ENCODE data around the gene UGT1A9. TPM values are rescaled to one million over a fixed set of nuclear protein-coding genes. Genes with fewer than 3 reads are reported as not detected.

The UGT1A9 gene
- total RNA-seq, 1 experiment from 2014 or later: not detected

GRCh38 chr2:233764761-233765160 is 93.1 kb downstream of the UGT1A9 start:
- no peak overlapping the region for H3K9ac ChIP-seq (ENCODE audit: extremely low read depth, insufficient read length, low read length)
- no peak overlapping the region for H3T11ph ChIP-seq (ENCODE audit: low read length)
- H3K23ac ChIP-seq (ENCODE audit: insufficient read length, low read depth, low read length): no peak overlapping the region
- Mint-ChIP-seq H3K9me3 (peaks cover 0 to 3% of the 10 kb centered on the region in 2 experiments; a peak in 1 of 5 replicates), H3K27me3 (ENCODE audit: low read depth) (peaks cover 8% of the 10 kb centered on the region), H3K27ac (no peak overlapping the region), H3K4me3 (no peak overlapping the region), H3K4me1 (peaks cover 5 to 6% of the 10 kb centered on the region in 2 experiments; a peak in 3 of 4 replicates), H3K36me3 (ENCODE audit: insufficient read depth in 1 of 3, low read depth in 3 of 3) (no peaks in the 10 kb centered on the region; a peak in 1 of 7 replicates)
- H2BK5ac ChIP-seq (ENCODE audit: insufficient read length, low read length): no peak overlapping the region
- H4K20me1 ChIP-seq (ENCODE audit: control insufficient read depth, insufficient read depth, insufficient read length): no peaks in the 10 kb centered on the region
- H3K9me3 ChIP-seq (ENCODE audit: control insufficient read depth, low read depth, low read length): no peaks in the 10 kb centered on the region
- H3K18ac ChIP-seq (ENCODE audit: insufficient read length, low read depth, low read length): no peak overlapping the region
- H3K14ac ChIP-seq (ENCODE audit: insufficient read depth, low read length): no peak overlapping the region
- H2BK15ac ChIP-seq (ENCODE audit: low read depth, low read length): no peak overlapping the region
- no peak overlapping the region for H2BK20ac ChIP-seq (ENCODE audit: low read depth, low read length, poor library complexity, severe bottlenecking)
- H2BK120ac ChIP-seq (ENCODE audit: low read depth, low read length, poor library complexity, severe bottlenecking): no peak overlapping the region
- DNase-seq: no peak
- no peaks in the 10 kb centered on the region for H3K79me2 ChIP-seq (ENCODE audit: insufficient read depth, low read length)
- H3K27me3 ChIP-seq (ENCODE audit: insufficient read depth, low read length): no peaks in the 10 kb centered on the region
- no peak overlapping the region for H2BK12ac ChIP-seq (ENCODE audit: insufficient read length, low read depth, low read length)
- H3K27ac ChIP-seq (ENCODE audit: insufficient read length, low read depth, low read length): no peak overlapping the region
- H4K8ac ChIP-seq (replicated peaks; ENCODE audit: insufficient read length, low read depth, low read length): no peak overlapping the region
- H4K5ac ChIP-seq (ENCODE audit: insufficient read length, low read depth, low read length): no peak overlapping the region
- no peak overlapping the region for H3K4me2 ChIP-seq (ENCODE audit: insufficient read depth, insufficient read length, low read length)
- H3K79me1 ChIP-seq (ENCODE audit: insufficient read depth, low read depth, low read length, poor library complexity, severe bottlenecking): no peaks in the 10 kb centered on the region
- H3K23me2 ChIP-seq (ENCODE audit: insufficient read length, low read depth, low read length, poor library complexity, severe bottlenecking): no peaks in the 10 kb centered on the region
- no peak for TF ChIP-seq CTCF (conservative IDR thresholded peaks at IDR 0.05)
- no CpG with 5 or more reads among the region's 3 CpGs for WGBS (ENCODE audit: extremely low coverage, insufficient read length, low lambda C conversion rate)
- no peak overlapping the region for H4K91ac ChIP-seq (ENCODE audit: insufficient read length, low read depth, low read length)
- no peak overlapping the region for H3K56ac ChIP-seq (ENCODE audit: insufficient read length, low read depth, low read length)
- no peak overlapping the region for H3K4ac ChIP-seq (ENCODE audit: low read depth, low read length)
- no peak overlapping the region for H2AK5ac ChIP-seq (ENCODE audit: insufficient read length, low read length)
- H2AFZ ChIP-seq (ENCODE audit: low read length): no peak overlapping the region
- H3K4me1 ChIP-seq (ENCODE audit: insufficient read depth, low read length): peaks cover 2% of the 10 kb centered on the region; the same call in 1 of the 2 replicates

Measured in H9 (cell line).